ENCODE results near the gene KLHDC4.

GRCh38 chr16:87696726-87697125 lies 69.1 kb downstream of the KLHDC4 start:
- TF ChIP-seq TAF1 (IDR thresholded peaks at IDR 0.05; ENCODE audit: borderline replicate concordance, low read depth, low read length) (no peak), RCOR1 (conservative IDR thresholded peaks at IDR 0.05; ENCODE audit: low read depth, low read length) (no peak), POLR2A (IDR thresholded peaks at IDR 0.05; ENCODE audit: low read depth, low read length) (no peak), HDAC6 (IDR thresholded peaks at IDR 0.05; ENCODE audit: unreplicated experiment) (no peak), JUNB (IDR thresholded peaks at IDR 0.05) (no peak), CHD4 (IDR thresholded peaks at IDR 0.05) (no peak), ATF3 (IDR thresholded peaks at IDR 0.05; ENCODE audit: borderline replicate concordance, extremely low read depth, low read depth, low read length) (no peak), EP300 (IDR thresholded peaks at IDR 0.05; ENCODE audit: borderline replicate concordance in 1 of 2, control insufficient read depth in 1 of 2, low read depth in 2 of 2, low read length in 2 of 2) (no peak)
- TF ChIP-seq, protein P1, sequence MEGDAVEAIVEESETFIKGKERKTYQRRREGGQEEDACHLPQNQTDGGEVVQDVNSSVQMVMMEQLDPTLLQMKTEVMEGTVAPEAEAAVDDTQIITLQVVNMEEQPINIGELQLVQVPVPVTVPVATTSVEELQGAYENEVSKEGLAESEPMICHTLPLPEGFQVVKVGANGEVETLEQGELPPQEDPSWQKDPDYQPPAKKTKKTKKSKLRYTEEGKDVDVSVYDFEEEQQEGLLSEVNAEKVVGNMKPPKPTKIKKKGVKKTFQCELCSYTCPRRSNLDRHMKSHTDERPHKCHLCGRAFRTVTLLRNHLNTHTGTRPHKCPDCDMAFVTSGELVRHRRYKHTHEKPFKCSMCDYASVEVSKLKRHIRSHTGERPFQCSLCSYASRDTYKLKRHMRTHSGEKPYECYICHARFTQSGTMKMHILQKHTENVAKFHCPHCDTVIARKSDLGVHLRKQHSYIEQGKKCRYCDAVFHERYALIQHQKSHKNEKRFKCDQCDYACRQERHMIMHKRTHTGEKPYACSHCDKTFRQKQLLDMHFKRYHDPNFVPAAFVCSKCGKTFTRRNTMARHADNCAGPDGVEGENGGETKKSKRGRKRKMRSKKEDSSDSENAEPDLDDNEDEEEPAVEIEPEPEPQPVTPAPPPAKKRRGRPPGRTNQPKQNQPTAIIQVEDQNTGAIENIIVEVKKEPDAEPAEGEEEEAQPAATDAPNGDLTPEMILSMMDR (IDR thresholded peaks at IDR 0.05 in 2 of 3, conservative IDR thresholded peaks at IDR 0.05 in 1 of 3; ENCODE audit: control insufficient read depth in 2 of 3, extremely low read depth in 1 of 3, insufficient read depth in 1 of 3, low read depth in 3 of 3, low read length in 3 of 3): no peak

All from GM12878 (cell line).